GM12865 (cell line): ENCODE results near the gene WHAMM.

Source experiments
- DNase-seq: peaks from one replicate; pipeline ENCODE4 v3.0.0; 2010; ENCODE audit warnings: low read depth
- H3K4me3 ChIP-seq: 2 replicates; pipeline ENCODE4 v1.5.1; 2011; ENCODE audit warnings: mild to moderate bottlenecking, low read depth, low read length, control low read depth
- CTCF ChIP-seq: IDR thresholded peaks from 2 replicates; pipeline ENCODE4 v1.5.1; 2011; ENCODE audit warnings: low read length, control low read depth, low read depth, inconsistent platforms; ENCODE audit not compliant: insufficient read depth; ENCODE audit errors: missing control alignments

WHAMM gene

DNA sequence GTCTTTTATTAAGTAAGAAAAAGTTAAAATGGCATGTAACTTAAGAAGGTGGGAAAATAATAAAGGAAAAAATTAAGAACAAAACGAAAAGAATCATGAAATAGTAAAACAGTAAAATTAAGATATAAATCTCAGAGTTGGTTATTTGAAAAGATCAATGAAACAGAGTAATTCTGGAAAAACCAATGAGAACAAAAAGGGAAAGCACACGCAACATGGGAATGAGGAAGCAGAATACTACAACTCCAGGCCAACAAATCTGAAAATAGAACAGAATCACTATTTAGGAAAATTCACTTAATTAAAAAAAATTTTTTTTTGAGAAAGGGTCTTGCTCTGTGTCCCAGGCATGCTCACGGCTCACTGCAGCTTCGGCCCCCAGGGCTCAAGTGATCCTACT is 30.7 kb downstream of the WHAMM start:
- DNase-seq = no peak
- H3K4me3 ChIP-seq = no peak overlapping the region
- no peak for TF ChIP-seq CTCF

DNA sequence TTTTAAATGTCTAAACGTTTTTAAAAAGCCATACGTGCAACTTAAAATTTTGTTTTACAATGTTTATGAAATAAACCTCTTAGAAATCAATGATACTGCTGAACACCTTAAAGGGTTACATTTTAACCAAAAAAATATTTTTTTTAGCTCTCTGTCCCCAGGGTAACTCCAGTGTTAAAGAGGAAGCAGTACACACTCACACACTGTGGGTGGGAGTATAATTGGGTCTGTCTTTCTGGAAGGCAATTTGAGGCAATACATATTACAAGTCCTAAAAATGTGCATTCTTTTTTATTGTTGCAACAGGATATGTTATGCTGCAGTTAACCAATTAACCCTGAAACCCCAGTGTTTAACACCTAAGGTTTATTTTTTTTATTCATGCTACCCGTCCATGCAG is 34.1 kb downstream of the WHAMM start:
- DNase-seq = no peak
- TF ChIP-seq CTCF = no peak
- H3K4me3 ChIP-seq = no peak overlapping the region

GRCh38 chr15:82845686-82846085 is 36.3 kb downstream of the WHAMM start:
- TF ChIP-seq CTCF = no peak
- DNase-seq = no peak
- H3K4me3 ChIP-seq = no peak overlapping the region

- H3K4me3 ChIP-seq = no peak overlapping the region
- DNase-seq = no peak
- TF ChIP-seq CTCF = no peak
These were observed 37.2 kb downstream of the WHAMM start for GRCh38 chr15:82846621-82847020.

GRCh38 chr15:82847703-82848102 is 38.3 kb downstream of the WHAMM start:
- TF ChIP-seq CTCF = no peak
- no peak for DNase-seq
- no peak overlapping the region for H3K4me3 ChIP-seq

DNA sequence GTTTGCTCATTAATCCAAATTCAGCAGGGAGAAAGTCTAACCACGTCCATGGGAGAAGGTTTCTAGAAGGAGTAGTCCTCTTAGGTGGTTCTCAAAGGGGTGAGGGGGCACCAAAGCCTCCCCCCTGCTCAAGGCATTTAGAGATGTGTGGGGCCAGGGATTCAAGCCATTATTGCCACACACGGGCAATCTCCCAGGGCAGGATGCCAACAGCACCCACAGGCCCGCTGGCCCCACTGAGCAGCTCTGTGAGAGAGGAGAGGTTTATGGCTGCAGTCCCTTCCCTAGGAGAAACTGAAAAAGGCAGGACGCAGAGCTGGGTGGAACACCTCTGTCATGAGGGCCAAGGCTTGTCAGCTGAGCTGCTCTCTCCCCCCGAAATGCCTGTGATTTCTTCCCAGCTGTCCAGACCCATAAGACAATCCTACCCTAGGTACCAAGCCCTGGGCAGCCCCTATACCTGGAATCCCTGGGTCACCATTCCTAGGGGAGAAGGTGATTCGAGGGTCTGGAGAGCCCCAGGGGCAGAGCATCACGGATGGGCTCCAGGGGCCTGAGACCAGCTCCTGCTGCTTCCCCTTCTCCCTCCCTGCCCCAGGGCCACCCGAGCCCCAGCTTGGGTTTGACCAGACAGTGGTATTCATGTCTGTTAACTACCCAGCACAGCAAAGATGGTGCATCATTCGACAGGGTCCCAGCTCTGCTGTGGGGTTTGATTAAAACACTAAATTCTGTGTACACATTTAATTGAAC is 39.0 kb downstream of the WHAMM start:
- TF ChIP-seq CTCF = no peak
- no peak for DNase-seq
- H3K4me3 ChIP-seq = no peak overlapping the region
